Breast epithelium (tissue), 4 donors: Measurements from ENCODE around the gene SIT1. TPM values are rescaled to one million over a fixed set of nuclear protein-coding genes. Genes with fewer than 3 reads are reported as not detected.

Experiments
- DNase-seq, 2 donors: peaks; one replicate each; pipeline ENCODE4 v3.0.0-alpha.2; 2019; ENCODE audit warnings: low spot score in 2 of 2
- H3K27ac ChIP-seq, 2 donors: fragments of 200-600 bp; sonication (generic) in 1 of 2; one replicate each; pipeline ENCODE4 v1.5.1; 2016 to 2019; ENCODE audit warnings: mild to moderate bottlenecking in 1 of 2
- H3K27me3 ChIP-seq, 2 donors: fragments of 200-600 bp; sonication (generic) in 1 of 2; one replicate each; pipeline versions ENCODE4 v1.5.1 to v1.6.0; 2017 to 2019; ENCODE audit warnings: control low read depth in 1 of 2, mild to moderate bottlenecking in 1 of 2
- H3K36me3 ChIP-seq: fragments of 200-600 bp; one replicate; pipeline ENCODE4 v1.5.1; 2019
- H3K4me1 ChIP-seq, 2 donors: fragments of 200-600 bp; sonication (generic); one replicate each; pipeline ENCODE4 v1.5.1; 2016 to 2019; ENCODE audit warnings: control low read depth in 1 of 2
- H3K4me3 ChIP-seq, 3 donors: fragments of 200-600 bp; sonication (generic); 1 replicate in 2 of 3; 2 replicates in 1 of 3; pipeline ENCODE4 v1.5.1; 2016 to 2019; ENCODE audit warnings: mild to moderate bottlenecking in 3 of 3, moderate library complexity in 2 of 3
- H3K9me3 ChIP-seq, 2 donors: fragments of 200-600 bp; sonication (generic) in 1 of 2; one replicate each; pipeline ENCODE4 v1.5.1; 2016 to 2019; ENCODE audit warnings: control low read depth in 1 of 2
- POLR2A ChIP-seq: fragments of 450-650 bp; IDR thresholded peaks from one replicate; pipeline ENCODE4 v1.6.1; 2016; ENCODE audit warnings: antibody characterized with exemption, mild to moderate bottlenecking, moderate library complexity
- POLR2AphosphoS5 ChIP-seq, 3 donors: sonication (generic); formaldehyde crosslinking; IDR thresholded peaks; one replicate each; pipeline ENCODE4 v1.6.1; 2017; ENCODE audit warnings: antibody characterized with exemption in 3 of 3
- intact Hi-C: fragments of 100-400 bp; cut with DNase I; formaldehyde crosslinking; loops from one replicate; pipeline ENCODE4 v1.15.1; 2023; ENCODE audit warnings: low total_unique reads
- total RNA-seq, 3 donors: library from RNA; depleted of rRNA; stranded (reverse); fragments of >200 nt; gene quantifications; one replicate each; pipeline ENCODE4 v1.1.0, GENCODE V29; 2016
- TF ChIP-seq, protein P1 (sequence below), 3 donors: fragments of 450-650 bp; IDR thresholded peaks; one replicate each; pipeline ENCODE4 v1.5.1; 2016 to 2017; ENCODE audit warnings: antibody characterized with exemption in 3 of 3, mild to moderate bottlenecking in 3 of 3, moderate library complexity in 3 of 3

The SIT1 gene
- total RNA-seq, 3 donors from 2014 or later = 1.2 to 3.2 (median 1.3) TPM

DNA sequence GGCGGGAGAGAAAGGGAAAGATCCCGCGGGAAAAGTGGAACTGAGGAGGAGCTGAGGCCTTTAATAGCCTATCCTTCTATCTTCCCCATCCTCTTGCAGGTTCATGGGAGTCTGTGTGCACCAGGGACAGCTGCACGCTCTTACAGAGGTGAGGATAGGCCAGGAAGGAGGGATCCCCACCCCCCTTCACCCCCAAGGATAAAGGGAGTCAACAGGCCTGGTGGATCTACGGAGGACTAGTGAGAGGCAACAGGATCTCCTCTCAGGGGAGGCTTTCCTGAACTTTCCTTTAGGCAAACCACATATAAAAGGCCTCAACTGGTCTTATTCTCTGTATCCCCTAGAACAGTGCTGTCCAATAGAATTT lies 44.6 kb downstream of the SIT1 start:
- peaks cover 5 to 10% of the 10 kb centered on the region in 2 donors for H3K4me1 ChIP-seq
- H3K27ac ChIP-seq = peak overlapping the region; percentile 87 to 91
- no peaks in the 10 kb centered on the region for H3K27me3 ChIP-seq
- DNase-seq = no peak
- no peaks in the 10 kb centered on the region for H3K9me3 ChIP-seq
- intact Hi-C loops = loop anchor here (5.0 kb wide), 1 partner anchor 46 kb away; the partner anchor contains the start of gene SIT1
- peaks cover 9% of the 10 kb centered on the region for H3K36me3 ChIP-seq
- H3K4me3 ChIP-seq = peak overlapping the region; percentile 65 to 83 (median 77)
- no peak for TF ChIP-seq POLR2AphosphoS5 (IDR thresholded peaks at IDR 0.05)
- TF ChIP-seq, protein P1, sequence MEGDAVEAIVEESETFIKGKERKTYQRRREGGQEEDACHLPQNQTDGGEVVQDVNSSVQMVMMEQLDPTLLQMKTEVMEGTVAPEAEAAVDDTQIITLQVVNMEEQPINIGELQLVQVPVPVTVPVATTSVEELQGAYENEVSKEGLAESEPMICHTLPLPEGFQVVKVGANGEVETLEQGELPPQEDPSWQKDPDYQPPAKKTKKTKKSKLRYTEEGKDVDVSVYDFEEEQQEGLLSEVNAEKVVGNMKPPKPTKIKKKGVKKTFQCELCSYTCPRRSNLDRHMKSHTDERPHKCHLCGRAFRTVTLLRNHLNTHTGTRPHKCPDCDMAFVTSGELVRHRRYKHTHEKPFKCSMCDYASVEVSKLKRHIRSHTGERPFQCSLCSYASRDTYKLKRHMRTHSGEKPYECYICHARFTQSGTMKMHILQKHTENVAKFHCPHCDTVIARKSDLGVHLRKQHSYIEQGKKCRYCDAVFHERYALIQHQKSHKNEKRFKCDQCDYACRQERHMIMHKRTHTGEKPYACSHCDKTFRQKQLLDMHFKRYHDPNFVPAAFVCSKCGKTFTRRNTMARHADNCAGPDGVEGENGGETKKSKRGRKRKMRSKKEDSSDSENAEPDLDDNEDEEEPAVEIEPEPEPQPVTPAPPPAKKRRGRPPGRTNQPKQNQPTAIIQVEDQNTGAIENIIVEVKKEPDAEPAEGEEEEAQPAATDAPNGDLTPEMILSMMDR (IDR thresholded peaks at IDR 0.05) = no peak
- TF ChIP-seq POLR2A = no peak

DNA sequence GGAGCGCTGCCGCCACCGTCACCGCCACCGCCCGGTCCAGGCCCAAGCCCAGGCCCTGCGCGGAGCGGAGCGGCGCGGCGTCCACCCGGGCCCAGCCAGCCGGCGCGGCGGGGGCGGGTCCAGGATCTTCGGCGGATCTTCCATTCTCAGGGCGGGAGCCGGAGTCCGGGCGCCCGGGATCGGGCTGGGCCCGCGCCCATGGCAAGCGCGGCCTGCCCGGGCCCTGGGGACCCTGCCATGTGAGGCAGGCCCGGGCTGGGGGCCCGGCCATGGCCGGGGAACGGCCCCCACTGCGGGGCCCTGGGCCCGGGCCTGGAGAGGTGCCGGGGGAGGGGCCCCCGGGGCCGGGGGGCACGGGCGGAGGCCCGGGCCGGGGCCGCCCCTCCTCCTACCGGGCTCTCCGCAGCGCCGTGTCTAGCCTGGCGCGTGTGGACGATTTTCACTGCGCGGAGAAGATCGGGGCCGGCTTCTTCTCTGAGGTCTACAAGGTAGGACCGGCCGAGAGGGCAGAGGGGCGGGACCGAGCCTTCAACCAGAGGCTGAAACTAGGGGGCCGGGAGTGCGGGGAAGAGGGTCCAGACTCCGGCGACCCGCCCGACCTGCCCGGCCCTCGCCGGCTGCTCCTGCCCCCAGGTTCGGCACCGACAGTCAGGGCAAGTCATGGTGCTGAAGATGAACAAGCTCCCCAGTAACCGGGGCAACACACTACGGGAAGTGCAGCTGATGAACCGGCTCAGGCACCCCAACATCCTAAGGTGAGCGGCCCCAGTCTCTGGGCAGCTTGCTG lies 45.2 kb downstream of the SIT1 start:
- intact Hi-C loops = loop anchor here (5.0 kb wide), 1 partner anchor 47 kb away; the partner anchor contains the start of gene SIT1
- H3K4me1 ChIP-seq = peaks cover 5 to 10% of the 10 kb centered on the region in 2 donors
- H3K36me3 ChIP-seq = peaks cover 9% of the 10 kb centered on the region
- H3K9me3 ChIP-seq = no peaks in the 10 kb centered on the region
- TF ChIP-seq POLR2A (no peak), POLR2AphosphoS5 (IDR thresholded peaks at IDR 0.05) (no peak)
- TF ChIP-seq, protein P1 (IDR thresholded peaks at IDR 0.05) = no peak
- DNase-seq = peak in 1 of 2 donors; percentile 27
- H3K27me3 ChIP-seq = no peaks in the 10 kb centered on the region
- H3K27ac ChIP-seq = peak overlapping the region; percentile 87 to 91
- peak overlapping the region; percentile 65 to 83 (median 77) for H3K4me3 ChIP-seq

DNA sequence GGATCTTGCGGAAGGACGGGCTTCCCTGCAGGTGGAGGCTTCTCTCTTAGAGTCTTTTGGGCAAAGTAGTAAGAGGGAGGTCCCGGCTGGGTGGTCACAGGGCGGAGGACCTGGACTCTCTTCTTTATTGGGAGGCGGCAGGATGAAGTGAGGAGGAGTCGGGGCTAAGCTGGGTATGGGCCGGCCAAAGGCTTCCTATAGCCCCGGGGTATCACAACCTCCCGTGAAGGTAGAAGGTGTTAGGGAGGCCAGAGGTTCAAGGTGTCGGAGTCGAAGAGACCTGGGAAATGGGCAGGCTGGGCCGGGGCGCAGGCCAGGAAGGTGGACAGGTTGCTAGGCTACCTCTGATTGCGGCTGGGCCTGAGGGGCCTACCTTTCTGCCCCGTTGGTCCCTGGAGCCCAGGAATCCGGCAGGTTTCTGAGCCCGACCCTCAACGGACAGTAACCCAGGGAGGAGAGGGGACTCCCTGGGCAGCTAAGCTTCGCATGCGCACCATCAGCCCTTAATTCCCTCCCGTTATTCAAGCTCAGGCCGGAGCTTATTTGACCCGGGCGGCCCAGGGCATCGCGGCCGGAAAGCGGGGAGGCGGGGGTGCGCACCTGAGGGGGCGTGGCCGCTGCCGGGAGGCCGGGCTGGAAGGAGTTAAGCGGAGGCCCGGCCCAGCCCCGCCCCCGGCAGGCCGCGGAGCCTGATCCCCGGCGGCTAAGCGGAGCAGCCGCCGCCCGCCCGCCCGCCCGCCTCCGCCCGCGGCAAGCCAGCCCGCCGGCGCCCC lies 46.0 kb downstream of the SIT1 start, which contains the start of gene TESK1:
TESK1 (plus strand) TSS at position 685 of the 773 bp plus-strand sequence. CDS start 358 bp downstream, outside the sequence.
- Histone ChIP-seq H3K27me3 (no peaks in the 10 kb centered on the region), H3K9me3 (no peaks in the 10 kb centered on the region), H3K27ac (peak within 1 kb of the TSS; percentile 87 to 91), H3K4me3 (peak within 1 kb of the TSS; percentile 65 to 83 (median 77)), H3K36me3 (peaks cover 9% of the 10 kb centered on the region), H3K4me1 (peaks cover 5 to 10% of the 10 kb centered on the region in 2 donors)
- peak; percentile 61 to 76 for DNase-seq
- intact Hi-C loops = loop anchor here (5.0 kb wide), 1 partner anchor 48 kb away; the partner anchor contains the start of gene SIT1
- TF ChIP-seq, protein P1 (IDR thresholded peaks at IDR 0.05) = no peak
- TF ChIP-seq POLR2AphosphoS5 (IDR thresholded peaks at IDR 0.05) = peak in 1 of 3 donors; percentile 33

DNA sequence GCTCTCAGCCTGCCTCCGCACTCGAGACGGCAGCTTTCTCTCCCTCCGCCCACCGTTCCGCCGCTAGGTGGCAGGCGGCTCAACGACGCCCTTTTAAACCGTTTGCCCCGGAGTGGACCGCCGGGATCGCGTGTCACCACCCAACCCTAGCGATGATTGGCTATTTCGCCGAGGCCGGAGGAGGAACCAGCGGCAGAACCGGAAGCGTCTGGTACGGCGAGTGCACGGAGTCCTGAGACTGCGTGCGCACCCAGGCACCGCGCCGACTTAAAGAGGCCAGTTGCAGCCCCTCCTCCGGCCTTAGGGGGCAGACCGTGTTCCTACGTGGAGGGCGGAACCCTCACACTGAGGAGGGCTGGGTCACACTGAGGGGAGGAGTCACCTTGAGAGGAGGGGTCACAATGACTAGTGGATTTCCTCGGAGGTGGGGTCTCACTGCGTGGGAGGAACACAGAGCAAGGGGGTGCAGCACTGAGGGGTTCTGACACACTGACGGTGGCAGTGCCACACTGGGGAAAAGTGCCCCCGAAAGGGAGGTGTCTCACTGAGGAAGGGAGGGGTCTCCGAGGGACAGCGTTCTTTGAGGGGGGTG lies 46.6 kb downstream of the SIT1 start:
- Histone ChIP-seq H3K36me3 (peaks cover 5% of the 10 kb centered on the region), H3K27ac (peak overlapping the region; percentile 87 to 91), H3K4me1 (peaks cover 5 to 10% of the 10 kb centered on the region in 2 donors), H3K9me3 (no peaks in the 10 kb centered on the region), H3K27me3 (no peaks in the 10 kb centered on the region), H3K4me3 (peak overlapping the region; percentile 65 to 83 (median 77))
- DNase-seq = peak; percentile 99 to 100
- TF ChIP-seq, protein P1 (IDR thresholded peaks at IDR 0.05) = peak; percentile 97 to 99 (median 97)
- TF ChIP-seq POLR2AphosphoS5 (IDR thresholded peaks at IDR 0.05) (peak; percentile 52 to 88 (median 86)), POLR2A (peak; percentile 11)
- intact Hi-C loops = no loop called here
